Omental fat pad (tissue), 4 donors: ENCODE data around the gene QRFP. TPM values are rescaled to one million over a fixed set of nuclear protein-coding genes. Genes with fewer than 3 reads are reported as not detected.
A peak's percentile ranks its signal among the peaks of the same experiment; 100 is the strongest.
"Not testable (repeated sequence)": the region's sequence is repeated elsewhere in the genome, so short reads cannot be mapped to it uniquely, and the experiment has no call there.

Source experiments
- ATAC-seq: fragments of 150-250 bp; one replicate; pipeline ENCODE4 v1.9.1; 2016; ENCODE audit warnings: mild to moderate bottlenecking, moderate library complexity; ENCODE audit not compliant: low FRiP score
- DNase-seq: peaks from one replicate; pipeline ENCODE4 v3.0.0-alpha.2; 2019; ENCODE audit warnings: low spot score
- CTCF ChIP-seq, 3 donors: fragments of 450-650 bp; IDR thresholded peaks; one replicate each; pipeline ENCODE4 v1.5.1; 2016 to 2017; ENCODE audit warnings: antibody characterized with exemption in 3 of 3, mild to moderate bottlenecking in 3 of 3, moderate library complexity in 2 of 3
- total RNA-seq, 4 donors: library from RNA; depleted of rRNA; stranded (reverse); fragments of >200 nt; gene quantifications; one replicate each; pipeline ENCODE4 v1.1.0, GENCODE V29; 2016

Gene QRFP
- total RNA-seq, 4 donors from 2014 or later, result not detected

- ATAC-seq, result peak; percentile 73
- DNase-seq, result no peak
- no peak for TF ChIP-seq CTCF (IDR thresholded peaks at IDR 0.05)
Observed at GRCh38 chr9:130857864-130858738, 38.5 kb downstream of the QRFP start.

- DNase-seq, result no peak
- ATAC-seq, result no peak
- no peak for TF ChIP-seq CTCF (IDR thresholded peaks at IDR 0.05)
Observed at GRCh38 chr9:130856474-130856873, 40.1 kb downstream of the QRFP start.

- TF ChIP-seq CTCF (IDR thresholded peaks at IDR 0.05), result no peak
- DNase-seq (no peak), ATAC-seq (no peak)
Observed at GRCh38 chr9:130854835-130855234, 41.8 kb downstream of the QRFP start.

GRCh38 chr9:130854092-130854491 is 42.5 kb downstream of the QRFP start:
- ATAC-seq (no peak), DNase-seq (no peak)
- no peak for TF ChIP-seq CTCF (IDR thresholded peaks at IDR 0.05)

GRCh38 chr9:130852801-130853200 is 43.8 kb downstream of the QRFP start:
- DNase-seq (no peak), ATAC-seq (no peak)
- TF ChIP-seq CTCF (IDR thresholded peaks at IDR 0.05), result no peak

- DNase-seq (no peak), ATAC-seq (no peak)
- TF ChIP-seq CTCF (IDR thresholded peaks at IDR 0.05), result no peak
Observed at GRCh38 chr9:130849356-130849755, 47.3 kb downstream of the QRFP start.

- DNase-seq, ATAC-seq: not testable (repeated sequence)
Observed at GRCh38 chr9:130848514-130848913, 48.1 kb downstream of the QRFP start.
